Endothelial cell of umbilical vein (primary cell): ENCODE data around the gene SLC38A6. TPM values are rescaled to one million over a fixed set of nuclear protein-coding genes. Genes with fewer than 3 reads are reported as not detected.

Experiments used
- BruUV-seq: library from RNA; stranded (reverse); fragments of 400-500 nt; replicated peaks from 2 replicates; lab custom pipeline; 2021; lab: Mats Ljungman, UMichigan
- CTCF ChIA-PET: fragments of 300-600, 350-600 bp; sonication (Branson Sonifier 250); formaldehyde crosslinking; loops from one replicate; lab custom pipeline; 2021; ENCODE audit warnings: antibody characterized with exemption, inconsistent platforms; lab: Charles Lee
- POLR2A ChIA-PET: fragments of 300-600, 350-600 bp; sonication (Branson Sonifier 250); formaldehyde crosslinking; loops from one replicate; lab custom pipeline; 2021; ENCODE audit warnings: antibody characterized with exemption, inconsistent platforms; lab: Charles Lee
- DNase-seq: peaks from one replicate; pipeline ENCODE4 v3.0.0-alpha.2; 2011; ENCODE audit warnings: low read depth, low spot score
- FAIRE-seq: peaks from 2 replicates; lab custom pipeline; 2011; peaks lifted over from hg19 to GRCh38; lab: Jason Lieb, UNC
- H2AFZ ChIP-seq: 2 replicates; pipeline ENCODE4 v1.6.0; 2012; ENCODE audit warnings: low read depth, low read length, control low read depth, inconsistent platforms
- H3K27ac ChIP-seq: 2 replicates; pipeline ENCODE4 v1.5.1; 2011; ENCODE audit warnings: low read depth, mild to moderate bottlenecking, control low read depth, low read length, moderate library complexity; ENCODE audit not compliant: insufficient read depth
- H3K27me3 ChIP-seq, 2 experiments: 2 replicates each; pipeline versions ENCODE4 v1.6.0 to v1.6.1; 2011; ENCODE audit warnings: low read length in 2 of 2, mixed read lengths in 1 of 2; ENCODE audit not compliant: control insufficient read depth in 2 of 2, insufficient read depth in 2 of 2
- H3K36me3 ChIP-seq, 2 experiments: 2 replicates in 1 of 2; 3 replicates in 1 of 2; pipeline ENCODE4 v1.5.1; 2011; ENCODE audit warnings: low read length in 2 of 2, mild to moderate bottlenecking in 1 of 2, moderate library complexity in 1 of 2; ENCODE audit not compliant: control insufficient read depth in 2 of 2, insufficient read depth in 2 of 2; ENCODE audit errors: extremely low read depth in 1 of 2
- H3K4me1 ChIP-seq: 3 replicates; pipeline ENCODE4 v1.5.1; 2011; ENCODE audit warnings: mild to moderate bottlenecking, low read length; ENCODE audit not compliant: control insufficient read depth, insufficient read depth; ENCODE audit errors: extremely low read depth
- H3K4me2 ChIP-seq: 2 replicates; pipeline ENCODE4 v1.6.1; 2011; ENCODE audit warnings: low read length, control low read depth, mixed read lengths; ENCODE audit not compliant: insufficient read depth
- H3K4me3 ChIP-seq, 3 experiments: fragments of 200-600 bp in 1 of 3; sonication (generic), shearing (Covaris generic) in 1 of 3; replicated peaks in 1 of 3; 2 replicates each; pipeline ENCODE4 v1.5.1; 2011 to 2016; ENCODE audit warnings: control low read depth in 3 of 3, low read length in 3 of 3, mild to moderate bottlenecking in 2 of 3, inconsistent platforms in 1 of 3, low read depth in 1 of 3, moderate library complexity in 1 of 3; ENCODE audit not compliant: insufficient read depth in 1 of 3
- H3K79me2 ChIP-seq: 2 replicates; pipeline ENCODE4 v1.6.0; 2012; ENCODE audit warnings: low read length, inconsistent platforms; ENCODE audit not compliant: control insufficient read depth, insufficient read depth
- H3K9ac ChIP-seq: replicated peaks from 2 replicates; pipeline ENCODE3; 2011; ENCODE audit warnings: low read length, control low read depth; ENCODE audit not compliant: insufficient read depth; ENCODE audit errors: extremely low read depth
- H3K9me1 ChIP-seq: replicated peaks from 3 replicates; pipeline ENCODE4 v1.6.0; 2011; ENCODE audit warnings: mild to moderate bottlenecking, low read length; ENCODE audit not compliant: control insufficient read depth, insufficient read depth; ENCODE audit errors: extremely low read depth
- H3K9me3 ChIP-seq: replicated peaks from 2 replicates; pipeline ENCODE4 v1.5.1; 2012; ENCODE audit warnings: low read length, inconsistent platforms; ENCODE audit not compliant: control insufficient read depth, insufficient read depth
- H4K20me1 ChIP-seq: replicated peaks from 2 replicates; pipeline ENCODE3; 2011; ENCODE audit warnings: mild to moderate bottlenecking, low read length; ENCODE audit not compliant: control insufficient read depth, insufficient read depth; ENCODE audit errors: extremely low read depth
- CTCF ChIP-seq, 2 donors: IDR thresholded peaks; 1 replicate in 1 of 2; 2 replicates in 1 of 2; pipeline ENCODE4 v1.5.1; 2011; ENCODE audit warnings: low read length in 2 of 2, mild to moderate bottlenecking in 2 of 2, moderate library complexity in 2 of 2, control low read depth in 1 of 2, inconsistent platforms in 1 of 2, low read depth in 1 of 2; ENCODE audit not compliant: insufficient read depth in 1 of 2; ENCODE audit errors: extremely low read depth in 1 of 2
- EZH2 ChIP-seq: IDR thresholded peaks from 2 replicates; pipeline ENCODE4 v1.6.1; 2012; ENCODE audit warnings: borderline replicate concordance, low read depth, mild to moderate bottlenecking, moderate library complexity, low read length, inconsistent platforms; ENCODE audit not compliant: severe bottlenecking
- GATA2 ChIP-seq: IDR thresholded peaks from 2 replicates; pipeline ENCODE4 v1.7.0; 2011; ENCODE audit warnings: low read depth, mild to moderate bottlenecking, moderate library complexity, mixed read lengths, low read length; ENCODE audit not compliant: insufficient read length, insufficient read depth
- MYC ChIP-seq: IDR thresholded peaks from one replicate; pipeline ENCODE4 v1.6.1; 2011; ENCODE audit warnings: mild to moderate bottlenecking, low read depth, low read length
- POLR2A ChIP-seq: IDR thresholded peaks from 2 replicates; pipeline ENCODE4 v1.6.1; 2012; ENCODE audit warnings: low read depth, mild to moderate bottlenecking, control low read depth, low read length
- POLR2AphosphoS5 ChIP-seq: IDR thresholded peaks from 2 replicates; pipeline ENCODE4 v1.6.1; 2012; ENCODE audit warnings: low read depth, mild to moderate bottlenecking, control low read depth, low read length, moderate library complexity; ENCODE audit not compliant: insufficient read depth
- dilution Hi-C: fragments of 300-500 bp; cut with MboI; formaldehyde crosslinking; loops from one replicate; pipeline ENCODE4 v1.15.0; 2019; ENCODE audit warnings: low sequenced_read_pairs; ENCODE audit not compliant: extremely low pct_ligation_motif_present
- intact Hi-C: fragments of 100-400 bp; cut with micrococcal nuclease; formaldehyde crosslinking; loops from one replicate; pipeline ENCODE4 v1.10.0; 2022
- polyA plus RNA-seq, 4 experiments: library from polyadenylated mRNA; depleted of rRNA in 3 of 4; stranded (reverse) in 3 of 4; unstranded in 1 of 4; fragments of >200 nt; gene quantifications; 2 replicates each; pipeline versions ENCODE4 v1.2.1 to v1.2.3, GENCODE V29; 2011 to 2012; ENCODE audit warnings: missing spikeins in 1 of 4
- total RNA-seq: library from RNA; stranded (reverse); gene quantifications from 2 replicates; pipeline ENCODE4 v1.2.3, GENCODE V29; 2021

SLC38A6 gene
- total and polyA plus RNA-seq, 2 donors (not counting 3 experiments of a cell fraction or from before 2014, with no cell fraction given): 17.3 to 24.6 TPM

- POLR2A ChIA-PET: no interaction called here
- intact Hi-C loops: no loop called here
Observed at GRCh38 chr14:60968671-60969070, 12.4 kb upstream of the SLC38A6 start.

GRCh38 chr14:60970146-60970545 is 10.9 kb upstream of the SLC38A6 start:
- H3K9me1 ChIP-seq: peaks cover 2% of the 10 kb centered on the region
- FAIRE-seq (no peak), DNase-seq (no peak)
- H3K4me3 ChIP-seq: no peak overlapping the region
- H3K4me2 ChIP-seq: no peak overlapping the region
- dilution Hi-C loops: no loop called here
- H3K9me3 ChIP-seq: no peaks in the 10 kb centered on the region
- TF ChIP-seq GATA2: no peak
- no peak for TF ChIP-seq EZH2
- no peak for TF ChIP-seq POLR2A
- TF ChIP-seq POLR2AphosphoS5: no peak
- TF ChIP-seq MYC: no peak
- TF ChIP-seq CTCF (IDR thresholded peaks at IDR 0.05; ENCODE audit: extremely low read depth in 1 of 2, insufficient read depth in 1 of 2, low read depth in 1 of 2, low read length in 2 of 2): no peak
- H3K27ac ChIP-seq: no peak overlapping the region
- ChIA-PET POLR2A (no interaction called here), CTCF (interaction anchor here (1.5 kb wide), 1 partner anchor 55 kb away, joined by 4 read pairs; no protein-coding TSS in a partner anchor)
- BruUV-seq: no TSS peak
- no peak overlapping the region for H2AFZ ChIP-seq
- peaks cover 0 to 1% of the 10 kb centered on the region in 2 experiments for H3K36me3 ChIP-seq
- peaks cover 3% of the 10 kb centered on the region for H3K4me1 ChIP-seq
- H3K79me2 ChIP-seq: no peaks in the 10 kb centered on the region
- no peaks in the 10 kb centered on the region for H3K27me3 ChIP-seq
- intact Hi-C loops: no loop called here
- no peaks in the 10 kb centered on the region for H4K20me1 ChIP-seq
- H3K9ac ChIP-seq: no peak overlapping the region

More at GRCh38 chr14:60968671-60969070, 12.4 kb upstream of the SLC38A6 start:
- FAIRE-seq (no peak), DNase-seq (no peak)
- Histone ChIP-seq H4K20me1 (no peaks in the 10 kb centered on the region), H3K9me1 (peaks cover 2% of the 10 kb centered on the region), H3K4me1 (peaks cover 9% of the 10 kb centered on the region), H3K9ac (no peak overlapping the region), H3K36me3 (peaks cover 0 to 1% of the 10 kb centered on the region in 2 experiments), H3K4me2 (no peak overlapping the region), H3K27ac (no peak overlapping the region), H2AFZ (no peak overlapping the region), H3K79me2 (no peaks in the 10 kb centered on the region), H3K9me3 (no peaks in the 10 kb centered on the region), H3K4me3 (no peak overlapping the region), H3K27me3 (no peaks in the 10 kb centered on the region)
- dilution Hi-C loops: no loop called here
- no peak for TF ChIP-seq POLR2AphosphoS5
- no TSS peak for BruUV-seq
- CTCF ChIA-PET: no interaction called here
